Left ventricle myocardium superior (tissue), 1 donor: Measurements from ENCODE around the gene GPR146. TPM values are rescaled to one million over a fixed set of nuclear protein-coding genes. Genes with fewer than 3 reads are reported as not detected.
"Not testable (repeated sequence)": the region's sequence is repeated elsewhere in the genome, so short reads cannot be mapped to it uniquely, and the experiment has no call there.

Experiments
- ATAC-seq: fragments of 200-7000 bp; cut with Tn5 transposase; one replicate; pipeline ENCODE4 v1.9.1; 2020; ENCODE audit warnings: mild to moderate bottlenecking, moderate library complexity
- DNase-seq: peaks from one replicate; pipeline ENCODE4 v3.0.0-alpha.2; 2020
- intact Hi-C: fragments of 100-400 bp; cut with micrococcal nuclease; formaldehyde crosslinking; loops from one replicate; pipeline ENCODE4 v1.11.0; 2022
- total RNA-seq: library from RNA; stranded (reverse); fragmentation: NEBNext Ultra II Directional; extraction: Animal tissue kit (Norgen Biotek cat#: 25700); gene quantifications from one replicate; pipeline ENCODE4 v1.2.1, GENCODE V29; 2021
- donor health status: DM: no; HTN: yes; CAD: no; lungs with severe emphysema.

GPR146 gene
- total RNA-seq, 1 donor from 2014 or later = 41.5 TPM

DNA sequence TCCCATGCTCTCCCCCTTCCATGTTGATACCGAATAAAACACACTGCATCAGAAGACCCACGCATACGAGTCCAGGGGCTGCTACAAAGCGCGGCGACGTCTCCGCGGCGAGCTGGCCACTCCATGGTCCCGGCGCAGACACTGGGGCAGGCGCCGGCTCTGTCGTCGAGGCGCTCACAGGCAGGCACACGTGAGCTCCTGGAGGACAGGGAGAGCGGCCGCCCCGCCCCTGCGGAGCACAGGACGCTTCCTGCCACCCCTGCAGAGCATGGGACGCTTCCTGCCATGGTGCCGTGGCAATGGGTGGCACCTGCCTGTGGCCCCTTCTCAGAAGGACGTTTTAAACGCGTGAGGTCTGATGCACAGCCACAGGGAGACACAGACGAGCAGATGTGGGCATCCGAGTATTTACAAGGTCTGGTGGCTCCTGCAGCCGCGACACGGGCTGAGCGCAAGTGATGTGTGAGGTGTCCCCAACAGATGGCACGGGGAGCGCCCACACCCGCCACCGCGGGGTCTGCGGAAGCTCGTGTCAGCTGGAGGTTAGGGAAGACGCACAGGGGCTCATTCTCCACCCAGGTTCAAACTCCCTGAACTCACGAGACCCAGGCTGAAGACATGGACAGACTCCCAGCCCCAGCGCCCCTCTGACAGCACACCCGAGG is 21.4 kb upstream of the GPR146 start:
- DNase-seq (no peak), ATAC-seq (no peak)

DNA sequence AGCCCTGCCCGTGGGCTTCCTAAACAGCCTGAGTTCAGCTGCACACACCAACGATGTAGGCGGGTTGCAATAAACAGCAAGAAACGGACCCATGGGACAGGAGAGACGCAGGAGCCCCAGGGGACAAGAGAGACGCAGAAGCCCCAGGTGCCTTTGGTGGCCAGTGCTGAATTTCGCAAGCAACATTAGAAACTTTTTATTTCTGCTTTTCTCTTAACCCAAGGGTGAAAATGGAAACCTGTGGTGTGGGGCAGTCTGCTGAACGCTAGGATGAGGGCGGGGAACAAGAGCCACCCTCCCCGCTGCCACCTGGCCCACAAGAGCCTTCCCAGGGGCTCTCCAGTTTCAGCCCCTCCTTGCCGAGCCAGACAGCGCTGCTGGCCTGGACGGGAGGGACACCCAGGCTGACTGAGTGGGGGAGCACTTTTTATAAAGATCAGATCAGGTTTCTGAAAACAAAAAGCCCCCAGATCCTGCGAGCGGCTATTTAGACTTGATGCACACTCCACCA is 20.0 kb upstream of the GPR146 start:
- ATAC-seq (no peak), DNase-seq (no peak)
- intact Hi-C loops = no loop called here

More for the DNA sequence above, 21.4 kb upstream of the GPR146 start:
- intact Hi-C loops = no loop called here

DNA sequence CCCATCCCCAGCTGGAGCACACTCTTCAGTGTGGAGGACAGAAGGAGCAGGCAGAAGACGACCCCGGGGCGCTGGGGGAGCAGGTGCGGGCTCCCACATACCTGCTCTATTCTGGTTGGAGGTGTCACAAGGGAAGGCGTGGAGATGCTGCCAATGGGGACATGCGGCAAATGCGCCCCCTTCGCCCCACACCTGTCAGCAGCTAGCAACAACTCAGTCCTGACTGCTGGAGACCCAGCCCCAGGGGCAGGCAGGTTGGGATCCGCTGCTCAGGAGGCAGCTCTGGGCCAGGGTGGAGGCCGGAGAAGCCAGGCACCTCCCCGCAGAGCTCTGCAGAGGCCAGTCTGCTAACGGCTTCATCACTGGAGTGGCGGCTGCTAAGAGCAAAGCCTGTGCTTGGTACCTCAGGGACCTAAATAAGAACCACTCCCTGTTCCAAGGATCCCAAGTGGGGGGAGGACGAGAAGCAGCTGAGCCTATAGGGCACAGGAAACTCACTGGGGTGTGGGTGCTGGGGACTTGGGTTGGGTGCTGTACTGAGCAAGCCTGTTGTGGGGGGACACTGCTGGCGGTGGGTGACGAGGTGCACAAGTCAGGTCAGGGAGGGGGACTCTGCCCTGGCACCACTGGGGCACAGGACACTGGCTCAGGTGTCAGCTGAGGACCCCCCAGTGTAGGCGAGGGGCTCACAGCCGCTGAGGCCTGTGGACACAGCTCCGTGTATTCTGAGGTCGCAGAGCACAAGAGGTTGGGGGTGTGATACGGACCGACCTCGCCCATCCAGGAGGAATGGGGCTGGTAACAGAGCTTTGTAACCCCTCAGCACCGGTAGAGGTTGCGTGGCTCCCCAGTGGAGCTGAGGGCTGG is 19.2 kb upstream of the GPR146 start:
- DNase-seq (no peak), ATAC-seq (no peak)
- intact Hi-C loops = no loop called here

DNA sequence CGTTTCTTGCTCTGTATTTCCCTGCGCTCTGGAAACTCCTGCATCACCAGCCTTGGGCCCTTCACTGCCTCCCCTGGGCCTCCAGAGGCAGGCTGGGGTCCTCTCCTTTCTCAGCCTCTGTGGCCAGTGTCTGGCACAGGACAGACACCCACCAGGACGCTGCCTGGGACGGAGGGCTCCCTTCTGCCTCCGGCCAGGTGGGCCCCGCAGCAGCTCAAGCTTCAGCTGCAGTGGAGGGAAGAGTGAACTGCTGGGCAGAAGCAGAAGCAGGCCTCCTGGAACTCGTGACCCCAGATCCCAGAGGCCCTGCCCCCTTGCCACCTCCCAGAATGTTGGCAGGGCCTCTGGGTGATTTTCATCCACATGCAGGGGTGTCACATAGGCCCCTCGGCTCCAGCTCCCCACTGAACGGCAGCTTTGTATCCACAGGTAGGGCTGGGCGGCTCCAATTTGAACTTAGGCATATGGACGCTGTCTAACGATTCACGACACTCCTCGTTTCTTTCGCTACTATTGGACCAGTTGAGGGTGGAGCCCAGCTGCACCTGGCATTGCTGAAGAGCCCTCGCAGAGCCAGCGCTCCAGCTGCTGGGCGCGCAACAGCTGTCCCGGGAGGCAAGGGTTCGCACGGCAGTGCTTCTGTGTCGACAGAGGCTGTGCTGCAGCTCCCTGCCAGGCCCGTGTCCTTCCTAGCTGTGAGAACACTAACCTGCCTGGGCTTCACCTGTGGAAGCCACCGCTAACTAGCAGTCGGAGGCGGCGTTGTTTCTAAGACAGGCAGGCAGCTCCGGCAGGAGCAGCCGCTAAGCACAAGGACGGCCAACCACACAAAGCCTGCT is 18.4 kb upstream of the GPR146 start:
- intact Hi-C loops = no loop called here
- ATAC-seq (no peak), DNase-seq (no peak)

DNA sequence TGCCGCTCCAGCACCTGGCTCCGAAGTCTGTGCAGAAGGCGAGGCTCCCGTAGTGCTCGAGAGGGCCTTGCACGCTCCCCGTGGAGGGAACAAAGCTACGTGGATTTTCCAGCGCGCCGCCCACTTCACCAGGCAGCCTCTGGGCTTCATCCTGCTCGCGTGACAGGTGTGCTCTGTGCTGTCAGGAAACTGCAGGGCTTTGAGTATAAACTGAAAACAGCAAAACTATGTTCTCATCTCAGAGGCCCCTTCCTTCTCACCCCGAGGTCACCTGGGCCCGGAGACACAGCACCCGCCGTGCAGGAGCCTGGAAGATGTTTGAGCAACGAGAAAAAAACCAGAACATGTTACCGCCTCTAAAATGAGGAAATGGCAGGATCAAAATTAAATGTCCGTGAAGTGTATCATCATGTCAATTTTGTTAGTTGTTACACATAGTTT is 17.6 kb upstream of the GPR146 start:
- no peak for DNase-seq
- no peak for ATAC-seq
- intact Hi-C loops = no loop called here

DNA sequence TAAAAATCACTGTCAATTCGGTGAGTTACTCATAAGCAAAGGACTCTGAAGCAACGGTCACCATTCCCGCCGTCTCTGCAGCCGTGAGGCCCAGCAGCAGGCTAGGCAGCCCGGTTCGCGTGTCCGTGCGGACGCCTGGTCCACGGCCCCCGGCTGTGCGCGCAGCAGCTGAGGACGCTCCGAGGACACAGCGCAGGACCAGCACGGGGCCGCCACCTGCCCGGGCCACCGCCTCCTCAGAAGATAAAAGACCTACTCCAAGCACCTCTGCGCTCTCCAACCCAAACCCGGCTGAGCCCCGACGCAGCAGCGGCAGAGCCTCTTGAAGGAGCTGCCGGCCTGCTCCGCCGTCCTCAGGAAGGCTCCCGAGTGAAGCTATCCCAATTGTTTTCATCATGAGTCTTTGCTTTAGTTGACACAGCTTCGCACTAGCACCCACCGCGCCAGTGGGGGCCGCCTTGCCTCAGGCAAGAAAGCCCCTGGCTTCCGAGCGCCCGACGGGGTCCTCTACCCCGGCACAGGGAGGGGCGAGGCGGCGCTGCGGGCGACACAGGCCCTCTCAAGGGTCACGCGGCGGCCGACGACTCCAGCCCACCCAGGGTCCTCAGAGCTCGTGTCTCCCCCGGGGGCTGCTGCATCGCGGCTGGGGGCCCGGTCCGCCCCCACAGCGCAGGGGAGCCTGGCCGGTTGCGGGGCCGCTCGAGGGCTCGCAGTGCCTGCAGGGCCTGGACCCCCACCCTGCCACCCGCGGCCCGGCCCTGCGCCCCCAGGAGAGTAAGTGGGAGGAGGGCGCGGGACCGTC is 16.9 kb upstream of the GPR146 start:
- intact Hi-C loops = no loop called here
- ATAC-seq (peak; percentile 3), DNase-seq (peak; percentile 63)

DNA sequence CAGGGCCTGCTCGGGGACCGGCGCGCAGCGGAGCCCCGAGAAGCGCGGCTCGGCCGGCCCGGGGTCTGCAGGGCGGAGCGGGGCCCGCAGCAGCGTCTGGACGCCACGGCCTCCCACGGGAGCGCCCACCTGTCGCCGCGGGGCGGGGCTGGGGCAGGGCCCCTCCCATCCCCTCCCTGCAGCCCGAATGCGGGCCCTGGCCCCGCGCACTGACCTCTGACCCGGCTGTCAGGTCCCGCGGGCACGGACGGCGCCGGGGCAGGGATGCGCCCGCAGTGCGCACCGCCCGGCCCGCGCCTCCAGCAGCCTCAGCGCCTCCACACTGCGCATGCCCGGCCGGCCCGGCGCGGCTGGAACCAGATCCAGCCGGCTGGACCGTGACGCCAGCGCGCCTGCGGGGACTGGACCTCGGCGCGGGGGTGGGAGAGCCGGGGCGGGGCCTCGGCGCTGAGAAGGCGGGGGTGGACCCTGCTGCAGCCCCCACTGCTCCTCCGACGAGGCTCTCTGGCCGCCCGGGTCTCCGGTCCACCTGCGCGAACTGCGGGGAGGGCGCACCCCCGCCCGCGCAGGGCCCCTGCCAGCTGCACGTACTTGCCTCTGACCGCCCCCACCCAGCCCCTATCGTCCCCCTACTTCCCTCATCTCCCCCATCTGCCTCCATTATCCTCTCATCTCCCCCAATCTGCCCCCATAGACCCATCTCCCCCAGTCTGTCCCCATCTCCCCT is 16.1 kb upstream of the GPR146 start:
- intact Hi-C loops = no loop called here
- ATAC-seq = peak; percentile 96
- DNase-seq = peak; percentile 96

DNA sequence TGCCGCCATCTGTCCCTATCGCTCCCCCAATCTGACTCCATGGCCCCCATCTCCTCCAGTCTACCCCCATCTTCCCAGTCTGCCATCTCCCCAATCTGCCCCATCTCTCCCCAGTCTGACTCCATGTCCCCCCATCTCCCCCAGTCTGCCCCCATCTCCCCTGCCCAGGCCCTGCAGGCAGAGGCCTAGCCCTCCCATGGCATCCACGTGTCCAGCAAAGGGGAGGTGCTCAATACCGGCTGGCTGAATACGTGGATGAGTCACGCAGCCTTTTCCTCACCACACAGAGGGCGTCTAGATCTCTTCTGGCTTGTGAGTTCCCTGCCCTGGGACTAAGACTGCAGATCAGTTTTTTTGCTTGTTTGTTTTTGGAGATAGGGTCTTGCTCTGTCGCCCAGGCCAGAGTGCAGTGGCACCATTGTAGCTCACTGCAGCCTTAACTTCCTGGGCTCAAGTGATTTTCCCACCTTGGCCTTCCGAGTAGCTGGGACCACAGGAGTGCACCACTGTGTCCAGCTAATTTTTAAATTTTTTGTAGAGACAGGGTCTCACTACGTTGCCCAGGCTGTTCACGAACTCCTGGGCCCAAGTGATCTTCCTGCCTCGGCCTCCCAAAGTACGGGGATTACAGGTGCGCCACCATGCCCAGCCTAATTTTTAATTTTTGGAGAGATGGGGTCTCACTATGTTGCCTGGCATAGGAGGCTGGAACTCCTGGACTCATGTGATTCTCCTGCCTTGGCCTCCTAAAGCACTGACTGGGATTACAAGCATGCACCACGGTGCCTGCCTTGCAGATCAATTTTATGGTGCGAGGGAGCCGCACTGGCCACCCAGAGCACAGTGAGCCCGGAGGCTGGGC is 15.3 kb upstream of the GPR146 start:
- ATAC-seq (peak; percentile 90), DNase-seq (peak; percentile 82)
- intact Hi-C loops = no loop called here

DNA sequence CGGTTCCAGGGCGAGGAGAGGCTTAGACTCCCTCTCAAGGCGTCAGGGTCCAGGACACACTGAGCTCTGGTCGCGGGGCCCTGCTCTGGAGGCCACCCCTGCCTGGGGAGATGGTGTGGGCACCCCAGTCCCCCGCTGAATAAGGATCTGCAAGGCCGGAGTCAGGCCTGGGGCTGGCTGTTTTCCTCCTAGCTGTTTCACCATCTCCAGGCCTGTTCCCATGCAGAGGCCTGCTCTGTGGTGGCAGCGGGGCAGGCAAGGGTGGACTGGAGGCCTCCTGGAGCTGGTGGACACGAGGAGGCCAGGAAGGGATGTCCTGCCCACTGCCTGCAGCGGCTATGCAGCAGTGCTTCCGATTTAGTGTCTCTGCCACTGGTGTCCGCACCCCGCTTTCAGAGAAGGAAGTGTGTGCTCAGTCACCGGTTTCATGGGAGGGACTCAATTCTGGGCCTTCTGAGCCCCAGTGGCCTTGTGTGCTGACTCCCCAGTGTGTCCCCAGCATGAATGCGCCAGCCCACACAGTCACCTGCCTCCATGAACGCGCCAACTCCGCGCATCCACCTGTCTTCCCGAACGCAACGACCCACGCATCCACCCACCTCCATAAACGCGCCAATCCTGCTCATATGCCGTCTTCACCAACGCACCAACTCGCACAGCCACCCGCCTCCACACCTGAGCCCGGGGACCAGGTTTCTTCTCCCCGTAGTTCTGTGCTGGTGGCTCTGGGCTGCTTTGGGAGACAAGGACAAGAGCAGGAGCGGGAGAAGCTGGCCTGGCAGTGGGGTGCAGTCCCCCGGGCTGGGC is 14.5 kb upstream of the GPR146 start:
- DNase-seq = no peak
- no peak for ATAC-seq
- intact Hi-C loops = no loop called here

DNA sequence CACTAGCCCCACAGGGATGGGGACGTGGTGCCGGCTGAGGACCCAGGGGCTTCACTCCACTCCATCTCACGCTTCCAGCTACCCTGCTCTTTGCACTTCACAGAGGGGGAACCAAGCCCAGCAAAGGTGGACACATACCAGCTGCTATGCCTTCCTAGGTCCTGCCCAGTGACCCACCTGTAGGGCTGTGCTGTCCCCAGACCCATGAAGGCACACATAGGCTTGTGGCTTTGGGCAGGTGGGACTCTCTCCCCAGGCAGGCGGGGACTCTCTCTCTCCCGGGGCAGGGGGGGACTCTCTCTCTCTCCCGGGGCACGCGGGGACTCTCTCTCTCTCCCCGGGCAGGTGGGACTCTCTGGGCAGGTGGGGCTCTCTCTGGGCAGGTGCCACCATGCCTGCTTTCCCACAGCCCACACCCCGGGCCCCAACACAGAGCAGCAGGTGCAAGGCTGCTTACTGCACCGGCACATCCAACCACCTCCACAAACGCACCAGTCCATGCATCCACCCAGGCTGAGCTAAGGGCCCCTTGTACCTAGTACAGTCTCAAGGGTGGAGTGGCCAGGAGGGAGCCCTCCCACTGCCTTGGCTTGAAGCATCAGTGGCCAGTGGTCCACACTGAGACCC is 13.8 kb upstream of the GPR146 start:
- ATAC-seq (no peak), DNase-seq (no peak)
- intact Hi-C loops = no loop called here

DNA sequence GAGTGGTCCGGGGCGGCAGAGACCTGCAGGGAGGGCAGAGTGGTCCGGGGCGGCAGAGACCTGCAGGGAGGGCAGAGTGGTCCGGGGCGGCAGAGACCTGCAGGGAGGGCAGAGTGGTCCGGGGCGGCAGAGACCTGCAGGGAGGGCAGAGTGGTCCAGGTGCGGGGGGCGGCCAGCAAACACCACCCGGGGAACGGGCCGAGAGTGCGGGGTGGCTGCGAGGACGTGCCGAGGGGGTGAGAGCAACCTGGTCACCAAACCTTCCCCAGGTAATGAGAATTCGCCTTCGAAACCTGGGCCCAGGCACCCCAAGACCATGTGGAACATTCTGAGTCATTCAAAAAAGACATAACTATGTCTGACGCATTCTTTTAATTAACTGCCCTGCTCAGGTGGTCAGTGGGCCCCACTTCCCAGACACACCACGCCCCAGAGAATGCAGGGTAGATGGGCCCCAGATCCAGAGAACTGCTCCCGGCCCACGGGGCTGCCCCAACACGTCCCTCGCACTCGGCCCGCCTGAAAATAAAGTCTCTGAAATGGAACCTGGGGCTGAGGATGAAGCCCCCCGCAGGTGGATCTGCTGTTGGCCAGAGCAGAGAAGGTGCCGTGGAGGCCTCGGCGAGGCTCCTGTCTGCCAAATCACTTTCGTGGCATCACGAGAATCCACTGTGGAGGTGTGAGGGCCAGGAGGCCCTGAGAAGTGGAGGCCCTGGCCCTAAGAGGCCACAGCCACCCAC is 12.5 kb upstream of the GPR146 start:
- ATAC-seq (no peak), DNase-seq (no peak)
- intact Hi-C loops = no loop called here

DNA sequence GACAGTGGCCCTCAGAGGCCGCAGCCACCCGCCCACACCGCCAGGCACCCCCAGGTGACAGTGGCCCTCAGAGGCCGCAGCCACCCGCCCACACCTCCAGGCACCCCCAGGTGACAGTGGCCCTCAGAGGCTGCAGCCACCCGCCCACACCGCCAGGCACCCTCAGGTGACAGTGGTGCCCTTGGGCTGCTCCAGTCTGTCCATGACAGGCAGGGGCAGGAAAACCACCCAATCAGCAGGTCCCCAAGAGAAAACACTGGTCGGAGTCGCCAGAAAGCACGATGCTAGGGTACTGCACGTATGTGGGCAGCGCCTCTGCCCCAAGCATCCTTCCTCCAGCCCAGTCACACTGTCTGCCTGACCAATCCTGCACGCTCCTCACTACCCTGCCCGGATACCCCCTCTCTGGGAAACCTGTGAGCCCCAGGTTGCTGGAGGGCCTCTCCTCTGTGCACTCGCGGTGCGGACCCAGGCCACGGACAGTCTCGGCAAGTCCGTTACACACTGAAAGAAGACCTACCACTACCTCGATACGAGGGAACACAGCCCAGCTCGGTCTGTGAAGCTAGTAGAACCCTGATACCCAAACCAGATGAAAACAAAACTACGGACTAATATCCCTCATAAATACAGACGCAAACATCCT is 11.7 kb upstream of the GPR146 start:
- intact Hi-C loops = no loop called here
- ATAC-seq (no peak), DNase-seq (no peak)

DNA sequence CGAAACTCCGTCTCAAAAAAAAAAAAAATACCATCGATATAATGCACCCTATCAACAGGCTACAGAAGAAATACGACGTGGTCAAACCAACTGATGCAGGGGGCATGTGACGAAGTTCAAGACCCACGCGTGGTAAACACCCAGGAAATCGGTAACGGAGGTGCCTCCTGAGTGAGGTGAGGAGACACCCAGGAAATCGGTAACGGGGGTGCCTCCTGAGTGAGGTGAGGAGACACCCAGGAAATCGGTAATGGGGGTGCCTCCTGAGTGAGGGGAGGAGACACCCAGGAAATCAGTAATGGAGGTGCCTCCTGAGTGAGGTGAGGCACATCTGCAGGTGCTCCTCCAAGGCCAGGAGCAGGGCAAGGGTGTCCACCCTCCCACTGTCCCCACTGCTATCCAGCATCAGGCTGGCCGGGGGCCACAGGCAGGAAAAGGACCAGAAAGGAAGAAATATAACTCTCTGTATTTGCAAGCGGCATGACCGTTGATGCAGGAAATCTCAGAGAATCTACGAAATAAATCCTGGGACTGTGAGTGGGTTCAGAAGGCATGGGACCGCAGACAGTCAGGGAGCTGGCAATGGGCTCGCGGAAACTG is 10.7 kb upstream of the GPR146 start:
- intact Hi-C loops = no loop called here
- no peak for ATAC-seq
- DNase-seq = no peak

DNA sequence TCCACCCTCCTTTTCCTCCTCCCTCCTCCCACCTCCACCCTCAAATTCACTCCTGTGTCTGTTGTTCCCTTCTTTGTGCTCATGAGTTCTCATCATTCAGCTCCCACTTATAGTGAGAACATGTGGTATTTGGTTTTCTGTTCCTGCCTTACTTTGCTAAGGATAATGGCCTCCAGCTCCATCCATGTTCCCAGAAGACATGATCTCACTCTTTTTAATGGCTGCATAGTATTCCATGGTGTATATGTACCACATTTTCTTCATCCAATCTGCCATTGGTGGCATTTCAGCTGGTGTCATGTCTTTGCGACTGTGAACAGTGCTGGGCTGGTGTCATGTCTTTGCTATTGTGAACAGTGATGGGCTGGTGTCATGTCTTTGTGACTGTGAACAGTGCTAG is 9.6 kb upstream of the GPR146 start:
- DNase-seq, intact Hi-C loops, ATAC-seq: not testable (repeated sequence)
